Measurements from ENCODE around the gene TIMD4. TPM values are rescaled to one million over a fixed set of nuclear protein-coding genes. Genes with fewer than 3 reads are reported as not detected.

TIMD4 gene
- total and polyA plus RNA-seq, 2 experiments from 2014 or later = not detected

DNA sequence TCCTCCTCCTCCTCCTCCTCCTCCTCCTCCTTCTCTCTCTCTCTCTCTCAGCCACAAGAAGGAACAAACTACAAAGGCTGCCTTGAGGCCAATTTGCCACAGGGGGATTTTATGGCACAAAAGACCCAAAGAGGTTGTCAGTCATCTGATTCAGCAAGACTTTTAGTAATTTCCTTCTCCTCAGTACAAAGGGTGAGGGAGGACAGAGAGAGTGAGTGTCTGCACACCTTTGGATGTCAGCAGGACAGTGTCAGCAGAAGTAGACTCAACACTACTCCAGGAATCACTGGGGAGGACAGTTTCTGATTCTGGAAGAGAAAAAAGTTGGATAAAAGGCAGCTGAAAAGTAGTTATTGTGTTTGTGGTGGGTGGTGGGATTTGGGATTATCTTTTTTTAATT is 13.6 kb downstream of the TIMD4 start (continued):
- TF ChIP-seq ETS1 (IDR thresholded peaks at IDR 0.05) (no peak), NANOG (IDR thresholded peaks at IDR 0.05; ENCODE audit: borderline replicate concordance) (no peak)

DNA sequence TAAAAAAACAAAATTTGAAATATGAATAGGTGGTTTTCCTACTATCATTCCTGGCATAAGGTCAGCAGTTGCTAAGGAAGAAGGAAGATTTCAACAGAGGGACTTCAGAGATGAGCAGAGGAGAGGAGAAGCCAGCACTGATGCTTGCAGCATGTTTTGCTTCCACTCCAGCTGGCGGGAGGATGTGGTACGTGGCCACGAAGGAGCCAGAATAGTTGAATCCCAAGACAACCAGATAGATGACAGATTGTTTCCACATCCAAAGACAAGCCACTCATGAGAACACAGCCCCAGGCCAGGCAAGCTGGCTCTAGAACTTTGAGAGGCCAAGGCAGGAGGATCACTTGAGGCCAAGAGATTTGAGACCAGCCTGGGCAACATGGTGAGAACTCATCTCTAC is 15.1 kb downstream of the TIMD4 start:
- Histone ChIP-seq H3K27ac (ENCODE audit: low read depth) (no peak overlapping the region), H3K4me3 (no peak overlapping the region), H4K20me1 (replicated peaks; ENCODE audit: insufficient read depth) (no peaks in the 10 kb centered on the region), H2AFZ (0 out of 2 replicates have a peak overlapping the region, but pooled peaks have one; percentile 28), H3K9me2 (ENCODE audit: insufficient read depth) (0 out of 2 replicates have a peak, but pooled peaks cover 4% of the 10 kb centered on the region), H3F3A (replicated peaks; ENCODE audit: low read depth) (no peaks in the 10 kb centered on the region), H3K36me3 (ENCODE audit: insufficient read depth) (no peaks in the 10 kb centered on the region), H3K4me1 (ENCODE audit: insufficient read depth) (no peaks in the 10 kb centered on the region), H3K79me2 (replicated peaks; ENCODE audit: insufficient read depth) (no peaks in the 10 kb centered on the region), H3K4me2 (no peak overlapping the region), H3K27me3 (ENCODE audit: insufficient read depth) (no peaks in the 10 kb centered on the region)
- DNase-seq (ENCODE audit: low spot score) (no peak), ATAC-seq (no peak)
- Mint-ChIP-seq H3K4me3 (no peak overlapping the region), H3K36me3 (ENCODE audit: low read depth) (no peaks in the 10 kb centered on the region), H3K27me3 (ENCODE audit: insufficient read depth, low read depth, poor library complexity) (peaks cover 3% of the 10 kb centered on the region), H3K4me1 (no peaks in the 10 kb centered on the region), H3K9me3 (no peaks in the 10 kb centered on the region; the same call in 2 of the 3 replicates), H3K27ac (no peak overlapping the region)
- TF ChIP-seq REST (IDR thresholded peaks at IDR 0.05; ENCODE audit: unreplicated experiment) (no peak), ETS1 (IDR thresholded peaks at IDR 0.05) (no peak), EZH2phosphoT487 (IDR thresholded peaks at IDR 0.05; ENCODE audit: unreplicated experiment) (no peak), NANOG (IDR thresholded peaks at IDR 0.05; ENCODE audit: borderline replicate concordance) (no peak), ZNF114 (CRISPR knock-in tag; IDR thresholded peaks at IDR 0.05) (no peak), ZNF331 (CRISPR knock-in tag; IDR thresholded peaks at IDR 0.05; ENCODE audit: low read depth) (no peak), STAT1 (IDR thresholded peaks at IDR 0.05; ENCODE audit: unreplicated experiment) (no peak), JUNB (IDR thresholded peaks at IDR 0.05; ENCODE audit: unreplicated experiment) (no peak), EZH2 (IDR thresholded peaks at IDR 0.05; ENCODE audit: low read depth, unreplicated experiment) (no peak), CREB1 (CRISPR knock-in tag; IDR thresholded peaks at IDR 0.05; ENCODE audit: low read depth) (no peak)
- TF ChIP-seq, protein P1, sequence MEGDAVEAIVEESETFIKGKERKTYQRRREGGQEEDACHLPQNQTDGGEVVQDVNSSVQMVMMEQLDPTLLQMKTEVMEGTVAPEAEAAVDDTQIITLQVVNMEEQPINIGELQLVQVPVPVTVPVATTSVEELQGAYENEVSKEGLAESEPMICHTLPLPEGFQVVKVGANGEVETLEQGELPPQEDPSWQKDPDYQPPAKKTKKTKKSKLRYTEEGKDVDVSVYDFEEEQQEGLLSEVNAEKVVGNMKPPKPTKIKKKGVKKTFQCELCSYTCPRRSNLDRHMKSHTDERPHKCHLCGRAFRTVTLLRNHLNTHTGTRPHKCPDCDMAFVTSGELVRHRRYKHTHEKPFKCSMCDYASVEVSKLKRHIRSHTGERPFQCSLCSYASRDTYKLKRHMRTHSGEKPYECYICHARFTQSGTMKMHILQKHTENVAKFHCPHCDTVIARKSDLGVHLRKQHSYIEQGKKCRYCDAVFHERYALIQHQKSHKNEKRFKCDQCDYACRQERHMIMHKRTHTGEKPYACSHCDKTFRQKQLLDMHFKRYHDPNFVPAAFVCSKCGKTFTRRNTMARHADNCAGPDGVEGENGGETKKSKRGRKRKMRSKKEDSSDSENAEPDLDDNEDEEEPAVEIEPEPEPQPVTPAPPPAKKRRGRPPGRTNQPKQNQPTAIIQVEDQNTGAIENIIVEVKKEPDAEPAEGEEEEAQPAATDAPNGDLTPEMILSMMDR (conservative IDR thresholded peaks at IDR 0.05; ENCODE audit: low read depth in 2 of 2) = no peak
